ENCODE results near the gene RASA4.
"Not testable (repeated sequence)": the region's sequence is repeated elsewhere in the genome, so short reads cannot be mapped to it uniquely, and the experiment has no call there.

The RASA4 gene

GRCh38 chr7:102604431-102605145 is 12.0 kb downstream of the RASA4 start:
- not testable (repeated sequence) for DNase-seq

DNA sequence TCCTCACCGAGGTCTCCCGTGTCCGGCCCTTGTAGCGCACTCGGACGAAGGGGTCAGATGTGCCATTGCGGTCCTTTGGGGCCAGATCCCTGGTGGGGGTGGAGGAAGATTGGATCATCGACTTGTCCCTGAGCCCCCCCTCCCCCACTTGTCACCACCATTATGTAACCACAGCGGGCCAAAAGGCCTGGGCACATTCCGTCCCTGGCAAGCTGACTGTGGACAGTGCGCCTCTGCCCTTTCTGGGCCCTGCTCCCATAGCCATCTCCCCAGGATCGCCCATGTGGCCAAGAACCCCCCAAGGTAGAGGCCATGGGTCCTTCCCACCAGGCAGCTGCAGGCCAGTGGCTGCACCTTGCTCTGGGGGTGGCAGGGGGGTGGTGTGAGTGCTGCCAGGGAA is 14.2 kb downstream of the RASA4 start:
- not testable (repeated sequence) for DNase-seq

GRCh38 chr7:102599699-102600098 is 16.9 kb downstream of the RASA4 start:
- not testable (repeated sequence) for DNase-seq

DNA sequence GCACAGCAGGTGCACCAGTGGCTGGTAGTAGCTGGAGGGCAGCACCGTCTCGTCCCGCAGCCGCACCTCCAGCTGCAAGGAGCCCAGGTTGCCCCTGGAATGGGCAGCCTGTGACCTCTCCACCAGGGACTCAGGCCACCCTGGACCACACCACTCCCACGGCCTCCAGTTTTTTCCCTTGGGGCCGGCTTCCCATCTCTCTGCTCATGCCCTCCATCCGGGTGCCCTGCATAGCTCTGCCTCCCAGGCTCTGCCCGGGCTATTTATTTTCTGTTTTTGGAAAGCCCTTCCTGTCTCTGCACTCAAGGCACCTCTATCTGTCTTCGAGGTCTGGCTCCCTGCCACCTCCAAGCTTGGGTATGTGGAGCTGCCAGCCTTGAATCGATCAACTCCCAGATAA is 20.5 kb downstream of the RASA4 start:
- DNase-seq: not testable (repeated sequence)

- not testable (repeated sequence) for DNase-seq
These were observed 22.8 kb downstream of the RASA4 start for GRCh38 chr7:102593637-102594334.

DNA sequence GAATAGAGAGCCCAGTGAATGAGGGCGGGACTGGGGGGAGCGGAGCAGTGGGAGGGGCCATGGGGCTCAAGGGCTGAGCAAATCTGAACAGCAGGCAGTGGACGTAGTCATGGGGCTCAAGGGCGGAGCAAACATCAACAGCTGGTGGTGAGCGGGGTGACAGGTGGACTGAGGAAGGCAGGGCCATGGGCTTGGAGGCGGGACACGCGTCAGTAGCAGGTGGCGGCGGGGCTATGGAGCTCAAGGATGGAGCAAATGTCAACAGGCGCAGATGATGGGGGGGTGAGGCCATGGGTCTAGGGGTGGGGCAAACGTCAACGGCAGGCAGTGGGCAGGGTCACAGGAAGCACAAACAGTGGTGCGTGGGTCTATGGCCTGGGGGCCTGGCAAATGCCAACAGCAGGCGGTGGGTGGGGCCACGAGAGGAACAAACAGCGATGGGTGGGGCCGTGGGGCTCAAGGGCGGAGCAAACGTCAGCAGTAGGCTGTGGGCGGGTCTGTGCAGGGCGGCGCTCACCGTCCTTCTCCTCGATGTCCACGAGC is 24.0 kb downstream of the RASA4 start:
- DNase-seq: not testable (repeated sequence)

DNA sequence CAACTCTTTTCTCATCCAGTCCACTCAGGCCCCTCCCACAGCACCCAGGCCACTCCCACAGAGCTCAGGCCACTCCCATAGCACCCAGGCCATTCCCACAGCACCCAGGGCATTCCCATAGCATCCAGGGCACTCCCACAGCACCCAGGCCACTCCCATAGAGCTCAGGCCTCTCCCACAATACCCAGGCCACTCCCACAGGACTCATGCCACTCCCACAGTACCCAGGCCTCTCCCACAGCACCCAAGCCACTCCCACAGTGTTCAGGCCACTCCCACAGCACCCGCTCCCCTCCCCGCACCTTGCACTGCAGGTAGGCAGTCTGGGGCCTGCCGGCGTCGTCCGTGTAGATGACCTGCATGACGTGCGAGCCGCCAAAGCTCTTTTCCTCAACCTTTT is 26.7 kb downstream of the RASA4 start:
- not testable (repeated sequence) for DNase-seq

DNA sequence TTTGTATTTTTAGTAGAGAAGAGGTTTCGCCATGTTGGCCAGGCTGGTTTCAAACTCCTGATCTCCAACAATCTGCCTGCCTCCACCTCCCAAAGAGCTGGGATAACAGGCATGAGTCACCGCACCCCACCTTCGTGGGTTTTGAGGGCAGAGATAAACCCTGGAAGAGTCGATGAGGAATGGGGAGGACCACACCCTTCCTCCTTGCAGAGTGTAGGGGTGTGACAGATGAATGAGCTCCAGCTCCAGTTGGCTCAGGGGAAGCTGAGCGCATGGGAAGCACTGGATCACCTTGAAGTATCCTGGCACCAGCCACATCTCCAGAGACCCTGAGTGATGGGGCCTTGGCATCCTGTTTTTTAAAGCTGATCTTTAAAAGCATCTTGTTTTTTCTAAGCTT is 33.1 kb downstream of the RASA4 start:
- not testable (repeated sequence) for DNase-seq

DNA sequence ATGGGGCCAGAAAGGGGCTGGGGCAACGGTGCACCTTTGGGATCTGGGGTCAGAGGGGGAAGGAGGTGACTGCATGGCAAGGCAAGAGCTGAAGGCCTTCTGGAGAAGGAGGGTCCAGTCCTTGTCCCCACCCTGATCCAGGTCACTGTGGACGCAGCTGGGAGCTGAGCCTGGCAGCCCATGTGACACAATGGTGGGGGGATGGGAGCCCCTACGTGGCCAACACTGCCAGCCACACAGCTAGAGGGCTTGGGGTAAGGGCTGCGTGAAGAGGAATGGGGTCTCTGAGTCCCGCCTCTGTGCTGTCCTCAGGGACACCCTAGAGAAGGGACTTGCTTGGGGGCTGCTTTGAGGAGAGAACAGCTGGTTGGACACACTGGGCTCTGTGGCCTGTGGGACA is 34.8 kb downstream of the RASA4 start:
- not testable (repeated sequence) for DNase-seq

- DNase-seq: not testable (repeated sequence)
These were observed 38.1 kb downstream of the RASA4 start for GRCh38 chr7:102578486-102578885.

DNA sequence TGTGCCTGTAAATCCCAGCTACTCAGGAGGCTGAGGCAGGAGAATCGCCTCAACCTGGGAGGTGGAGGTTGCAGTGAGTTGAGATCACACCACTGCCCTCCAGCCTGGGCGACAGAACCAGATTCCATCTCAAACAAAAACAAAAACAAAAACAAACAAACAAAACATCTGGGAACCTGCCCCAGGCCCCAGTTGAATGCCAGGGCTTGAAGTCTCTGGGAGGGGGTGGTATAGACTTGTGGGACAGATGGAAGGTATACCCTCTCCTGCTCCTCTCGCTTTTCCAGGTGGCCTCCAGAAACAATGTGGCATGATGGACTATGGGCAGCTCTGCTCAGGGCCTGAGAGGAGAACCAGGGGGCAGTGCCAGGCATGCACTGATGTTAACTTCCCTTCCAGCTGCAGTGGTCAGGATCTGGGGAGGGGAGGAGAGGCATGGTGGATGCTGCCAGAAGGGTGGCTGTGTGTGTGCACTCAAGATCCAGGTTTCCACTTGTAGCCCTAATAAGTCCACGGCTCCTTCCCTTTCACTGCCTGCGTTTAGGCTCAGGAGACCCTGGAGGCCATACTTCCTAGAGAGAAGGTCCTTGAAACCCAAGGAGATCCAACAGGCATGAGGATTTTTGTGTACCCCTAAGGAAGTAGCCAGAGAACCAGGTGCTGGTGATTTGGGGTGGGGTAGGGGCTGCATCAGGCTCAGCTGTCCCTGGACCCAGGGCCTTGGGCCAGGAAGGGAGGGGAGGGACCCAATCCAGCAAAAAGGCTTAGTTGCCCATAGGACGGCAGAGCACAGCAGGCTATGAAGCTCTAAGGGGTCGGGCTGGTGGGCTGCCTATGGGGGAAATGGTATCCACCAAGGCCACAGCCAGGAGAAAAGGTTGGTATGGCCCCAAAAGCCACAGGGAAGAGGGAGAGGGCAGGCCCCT is 39.0 kb downstream of the RASA4 start:
- DNase-seq: not testable (repeated sequence)

DNA sequence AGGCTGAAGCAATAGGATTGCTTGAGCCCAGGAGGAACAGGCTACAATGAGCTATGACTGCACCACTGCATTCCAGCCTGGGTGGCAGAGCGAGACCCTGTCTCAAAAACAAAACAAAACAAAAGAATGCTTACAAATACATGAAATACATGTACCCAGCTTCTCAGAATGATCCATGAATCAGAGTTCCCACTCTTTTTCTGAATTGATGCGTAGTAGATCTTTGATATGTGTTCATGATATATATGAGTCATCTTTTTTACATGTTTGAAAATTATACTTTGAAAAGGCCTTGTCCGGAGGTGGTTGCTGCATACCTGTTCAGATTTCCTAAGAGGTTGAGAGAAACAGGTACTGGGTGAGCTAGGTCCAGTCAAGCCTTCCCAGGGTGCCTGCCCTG is 40.2 kb downstream of the RASA4 start:
- DNase-seq: not testable (repeated sequence)

- not testable (repeated sequence) for DNase-seq
These were observed 41.9 kb downstream of the RASA4 start for GRCh38 chr7:102574607-102575006.

GRCh38 chr7:102572261-102573239 is 44.0 kb downstream of the RASA4 start, which contains the start of gene POLR2J3:
POLR2J3 (minus strand) TSS chr7:102572583; CDS start chr7:102572521, 62 bp downstream.
- DNase-seq: not testable (repeated sequence)

DNA sequence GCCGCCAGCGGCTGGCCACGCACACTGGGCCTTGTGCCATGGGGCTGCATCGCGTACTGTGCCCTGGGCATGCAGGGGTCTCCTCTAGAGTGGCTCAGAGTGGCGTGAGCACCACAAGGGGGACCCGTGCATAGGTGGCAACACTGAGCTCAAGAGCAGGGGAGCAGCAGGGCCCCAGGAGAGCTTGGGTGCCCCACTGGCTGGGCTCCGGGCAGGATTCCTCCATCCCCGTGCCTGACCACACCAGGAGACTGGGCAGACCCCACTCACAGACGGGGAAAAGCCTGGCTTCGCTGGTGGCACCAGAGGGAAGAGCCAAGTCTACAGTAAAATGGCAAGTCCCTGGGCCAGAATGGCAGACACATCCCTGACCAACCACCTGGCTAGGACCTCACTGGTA is 47.9 kb downstream of the RASA4 start:
- DNase-seq: not testable (repeated sequence)

GRCh38 chr7:102550808-102551422 is 65.6 kb downstream of the RASA4 start, which contains the start of gene SPDYE2:
SPDYE2 (plus strand) TSS chr7:102551226; CDS start chr7:102553256, 2,030 bp downstream.
- not testable (repeated sequence) for DNase-seq

DNA sequence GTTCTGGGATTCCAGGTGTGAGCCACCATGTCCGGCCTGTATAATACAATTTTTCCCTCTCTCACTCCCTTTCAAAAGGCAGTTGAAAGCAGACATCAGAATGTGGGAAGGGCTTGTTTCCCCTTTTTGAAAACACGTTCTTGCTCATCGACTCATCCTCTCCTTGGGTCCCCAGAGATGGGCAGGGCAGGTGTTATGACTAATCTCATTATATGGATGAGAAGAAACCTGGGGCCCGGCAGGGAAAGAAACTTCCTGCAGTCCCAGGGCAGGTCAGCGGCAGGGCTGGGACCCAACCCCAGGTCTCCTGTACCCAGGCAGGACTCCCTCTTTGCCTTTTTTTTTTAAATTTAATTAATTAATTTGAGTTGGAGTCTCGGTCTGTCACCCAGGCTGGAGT is 70.2 kb downstream of the RASA4 start:
- not testable (repeated sequence) for DNase-seq

DNA sequence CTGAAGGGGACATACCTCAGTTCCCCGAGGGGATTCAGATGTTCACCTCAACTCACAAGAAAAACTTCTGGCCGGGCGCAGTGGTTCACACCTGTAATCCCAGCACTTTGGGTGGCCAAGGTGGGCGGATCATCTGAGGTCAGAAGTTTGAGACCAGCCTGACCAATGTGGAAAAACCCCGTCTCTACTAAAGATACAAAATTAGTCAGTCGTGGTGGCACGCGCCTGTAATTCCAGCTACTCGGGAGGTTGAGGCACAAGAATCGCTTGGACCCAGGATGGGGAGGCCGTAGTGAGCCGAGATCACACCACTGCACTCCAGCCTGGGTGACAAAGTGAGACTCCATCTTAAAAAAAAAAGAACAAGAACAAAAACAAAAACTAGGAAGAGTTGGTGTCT is 71.3 kb downstream of the RASA4 start:
- not testable (repeated sequence) for DNase-seq

GRCh38 chr7:102544372-102544771 is 72.2 kb downstream of the RASA4 start:
- not testable (repeated sequence) for DNase-seq

DNA sequence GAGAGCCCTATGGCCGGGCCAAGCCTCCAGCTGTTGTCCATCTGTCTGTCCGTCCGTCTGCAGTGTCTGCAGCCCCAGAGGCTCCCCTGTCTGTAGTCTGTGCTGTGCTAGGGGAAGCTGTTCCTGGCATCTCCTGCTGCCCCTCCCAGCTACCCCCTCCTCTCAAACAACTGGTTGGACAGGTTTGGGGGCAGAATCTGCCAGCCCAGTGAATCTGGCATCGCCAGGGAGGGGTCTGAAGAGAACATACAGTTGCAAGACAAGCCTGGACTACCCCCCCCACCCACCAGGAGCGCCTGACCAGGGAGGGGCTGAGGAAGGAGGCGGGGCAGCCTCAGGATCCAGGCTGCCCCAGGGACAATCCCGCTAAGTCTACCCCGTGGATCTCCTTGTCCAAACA is 73.0 kb downstream of the RASA4 start, which contains the start of gene UPK3BL2:
TSS of gene UPK3BL2 (minus strand) at position 101 of the 400 bp plus-strand sequence. CDS start at position 41, 60 bp downstream.
- DNase-seq: not testable (repeated sequence)

DNA sequence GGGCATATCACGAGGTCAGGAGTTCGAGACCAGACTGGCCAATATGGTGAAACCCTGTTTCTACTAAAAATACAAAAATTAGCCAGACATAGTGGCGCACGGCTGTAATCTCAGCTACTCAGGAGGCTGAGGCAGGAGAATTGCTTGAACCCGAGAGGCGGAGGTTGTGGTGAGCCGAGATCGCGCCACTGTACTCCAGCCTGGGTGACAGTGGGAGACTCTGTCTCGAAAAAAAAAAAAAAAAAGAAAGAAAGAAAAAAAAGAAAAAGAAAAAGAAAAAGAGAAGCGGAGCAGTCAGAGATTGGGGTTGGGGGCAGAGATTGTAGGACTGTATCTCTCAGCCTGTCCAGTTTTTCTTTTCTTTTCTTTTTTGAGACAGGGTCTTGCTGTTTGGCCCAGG is 73.8 kb downstream of the RASA4 start:
- DNase-seq: not testable (repeated sequence)

All from stimulated activated naive CD4-positive, alpha-beta T cell treated with Interleukin-2 at 50 U/mL for 16 hours (primary cell).